HG03196 (cell line): ENCODE data around the gene KATNB1.
A peak's percentile ranks its signal among the peaks of the same experiment; 100 is the strongest.
"Not testable (repeated sequence)": the region's sequence is repeated elsewhere in the genome, so short reads cannot be mapped to it uniquely, and the experiment has no call there.

Source experiments
- ATAC-seq: cut with Tn5 transposase; IDR thresholded peaks from one replicate; pipeline ENCODE4 v1.9.1; 2021; ENCODE audit not compliant: unreplicated experiment

The KATNB1 gene

DNA sequence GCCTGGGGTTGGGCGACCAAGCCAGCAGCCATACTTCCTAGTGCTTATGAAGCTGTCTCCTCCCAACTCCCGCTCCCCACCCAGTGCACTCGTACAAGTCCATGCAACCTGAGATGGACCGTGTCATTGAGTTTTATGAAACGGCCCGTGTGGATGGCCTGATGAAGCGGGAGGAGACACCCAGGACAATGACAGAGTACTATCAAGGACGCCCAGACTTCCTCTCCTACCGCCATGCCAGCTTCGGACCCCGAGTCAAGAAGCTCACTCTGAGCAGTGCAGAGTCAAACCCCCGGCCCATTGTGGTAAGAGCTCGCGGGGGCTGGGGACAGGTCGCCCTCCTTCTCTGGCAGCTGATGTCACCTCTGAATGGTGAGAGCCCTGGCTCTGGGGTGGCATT is 11.0 kb upstream of the KATNB1 start:
- no peak for ATAC-seq

- ATAC-seq: no peak
Observed at GRCh38 chr16:57725151-57725550, 10.4 kb upstream of the KATNB1 start.

DNA sequence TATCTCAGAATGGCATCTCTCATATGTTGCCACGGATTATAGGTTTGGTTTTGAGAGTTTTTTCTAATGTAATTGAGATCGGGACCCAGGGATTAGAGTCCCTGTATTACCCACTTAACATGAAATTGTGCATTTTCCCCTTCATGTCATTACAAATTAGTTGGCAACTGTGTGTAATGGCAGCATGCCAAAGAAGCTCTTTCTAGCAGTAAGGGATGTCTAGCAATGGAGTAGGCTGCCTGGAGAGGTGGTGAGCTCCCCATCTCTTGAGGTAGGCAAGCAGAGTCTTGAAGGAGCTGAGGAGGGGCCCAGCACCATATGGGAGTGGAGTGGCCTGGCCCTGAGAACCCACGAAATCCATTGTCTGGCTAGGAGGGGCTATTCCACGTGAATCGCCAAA is 10.0 kb upstream of the KATNB1 start:
- ATAC-seq: no peak

- ATAC-seq: no peak
Observed at GRCh38 chr16:57725976-57726375, 9.6 kb upstream of the KATNB1 start.

DNA sequence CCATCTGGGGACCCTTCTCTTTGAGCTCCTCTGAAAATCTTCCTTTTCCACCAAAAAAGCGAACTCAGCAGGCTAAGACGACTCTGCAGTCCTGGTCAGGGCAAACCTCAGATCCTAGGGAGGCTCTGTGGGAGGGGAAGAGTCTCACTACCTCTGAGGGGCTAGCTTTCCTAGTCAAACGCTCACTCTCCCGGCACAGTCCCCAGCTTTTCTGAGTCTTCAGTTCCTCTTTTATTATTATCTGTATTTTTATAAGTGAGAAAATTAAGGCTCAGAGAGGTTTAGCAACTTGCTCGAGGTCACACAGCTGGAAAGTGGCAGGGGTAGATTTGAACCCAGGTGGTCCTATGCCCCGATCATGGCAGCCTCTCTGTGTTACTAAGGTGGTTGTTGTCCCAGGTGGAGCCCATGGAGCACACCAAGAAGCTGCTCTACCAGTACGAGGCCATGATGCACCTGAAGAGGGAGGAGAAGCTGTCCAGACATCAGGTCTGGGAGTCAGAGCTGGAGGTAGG is 9.1 kb upstream of the KATNB1 start:
- ATAC-seq: no peak

DNA sequence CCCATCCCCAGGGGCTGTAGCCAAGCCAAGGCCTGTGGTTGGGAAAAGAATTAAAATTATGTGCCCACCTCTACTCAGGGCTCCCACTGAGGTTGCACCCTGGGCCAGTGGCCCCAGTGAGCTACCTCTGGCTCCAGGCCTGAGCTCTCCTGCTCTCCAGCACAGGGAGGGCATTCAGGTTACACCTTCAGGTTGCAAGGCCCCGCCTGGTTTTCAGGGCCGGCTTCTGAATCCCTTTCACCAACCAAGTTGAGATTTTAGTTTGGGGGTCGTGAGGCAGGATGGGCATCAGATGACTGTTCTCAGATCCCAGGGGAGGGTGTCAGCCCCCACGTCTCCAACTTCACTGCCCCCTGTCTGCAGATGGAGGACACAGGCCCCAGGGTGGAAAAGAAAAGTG is 8.0 kb upstream of the KATNB1 start:
- ATAC-seq: no peak

DNA sequence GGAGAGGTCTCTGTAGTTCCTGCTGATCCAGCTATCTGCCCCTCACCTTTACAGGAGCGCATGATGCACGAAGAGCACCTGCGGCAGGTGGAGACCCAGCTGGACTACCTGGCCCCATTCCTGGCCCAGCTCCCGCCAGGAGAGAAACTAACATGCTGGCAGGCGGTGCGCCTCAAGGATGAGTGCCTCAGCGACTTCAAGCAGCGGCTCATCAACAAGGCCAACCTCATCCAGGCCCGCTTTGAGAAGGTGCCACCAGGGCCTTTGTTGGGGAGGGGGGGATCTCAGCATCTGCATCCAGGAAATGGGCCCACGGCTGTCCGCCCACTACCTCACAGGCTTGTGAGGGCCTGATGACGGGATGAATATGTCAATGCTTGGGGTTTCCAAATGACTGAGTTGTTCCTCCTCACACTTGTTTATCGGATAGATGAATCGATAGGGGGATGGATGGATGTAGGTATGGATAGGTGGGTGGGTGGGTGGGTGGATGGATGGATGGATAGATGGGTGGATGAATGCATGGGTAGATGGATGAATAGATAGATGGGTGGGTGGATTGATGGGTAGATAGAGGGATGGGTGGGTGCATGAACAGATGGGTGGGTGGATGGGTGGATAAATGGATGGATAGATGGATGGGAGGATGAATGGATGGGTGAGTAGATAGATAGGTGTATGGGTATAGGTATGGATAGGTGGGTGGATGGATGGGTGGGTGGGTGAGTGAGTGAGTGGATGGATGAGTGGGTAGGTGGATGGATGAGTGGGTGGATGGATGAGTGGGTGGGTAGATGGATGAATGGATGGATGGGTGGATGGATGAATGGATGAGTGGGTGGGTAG is 7.0 kb upstream of the KATNB1 start:
- no peak for ATAC-seq

DNA sequence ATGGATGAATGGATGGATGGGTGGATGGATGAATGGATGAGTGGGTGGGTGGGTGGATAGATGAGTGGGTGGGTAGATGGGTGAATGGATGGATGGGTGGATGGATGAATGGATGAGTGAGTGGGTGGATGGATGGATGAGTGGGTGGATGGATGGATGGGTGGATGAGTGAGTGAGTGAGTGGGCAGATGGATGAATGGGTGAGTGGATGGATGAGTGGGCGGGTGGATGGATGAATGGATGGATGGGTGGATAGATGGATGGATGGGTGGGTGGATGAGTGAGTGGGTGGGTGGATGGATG is 6.4 kb upstream of the KATNB1 start:
- no peak for ATAC-seq

GRCh38 chr16:57729852-57730251 is 5.7 kb upstream of the KATNB1 start:
- ATAC-seq: not testable (repeated sequence)

GRCh38 chr16:57730771-57731730 is 4.5 kb upstream of the KATNB1 start:
- ATAC-seq: no peak

GRCh38 chr16:57732037-57732436 is 3.5 kb upstream of the KATNB1 start:
- no peak for ATAC-seq

GRCh38 chr16:57732714-57733113 is 2.9 kb upstream of the KATNB1 start:
- ATAC-seq: no peak

DNA sequence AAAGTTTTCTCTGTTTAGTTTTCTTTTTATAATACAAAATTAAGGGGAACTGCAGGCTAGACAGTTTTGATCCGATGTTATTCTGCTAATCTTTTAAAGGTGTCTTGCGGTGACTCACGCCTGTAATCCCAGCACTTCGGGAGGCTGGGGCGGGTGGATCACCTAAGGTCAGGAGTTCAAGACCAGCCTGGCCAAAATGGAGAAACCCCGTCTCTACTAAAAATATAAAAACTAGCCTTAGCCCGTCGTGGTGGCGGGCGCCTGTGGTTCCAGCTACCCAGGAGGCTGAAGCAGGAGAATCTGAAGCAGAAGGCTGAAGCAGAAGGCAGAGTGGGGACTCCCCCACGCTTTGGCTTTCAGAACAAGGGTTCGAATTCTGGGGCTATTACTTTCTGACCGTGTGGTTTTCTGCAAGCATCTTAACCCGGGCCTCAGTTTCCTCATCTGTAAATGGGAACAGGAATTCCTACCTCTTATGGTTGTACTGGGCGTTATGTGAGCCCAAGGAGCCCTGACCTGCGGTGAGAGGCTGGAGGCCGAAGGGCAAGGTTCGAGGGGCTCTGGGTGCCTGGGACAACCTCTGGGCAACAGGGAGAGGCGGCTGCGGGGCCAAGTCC is 1.2 kb upstream of the KATNB1 start:
- ATAC-seq: no peak

DNA sequence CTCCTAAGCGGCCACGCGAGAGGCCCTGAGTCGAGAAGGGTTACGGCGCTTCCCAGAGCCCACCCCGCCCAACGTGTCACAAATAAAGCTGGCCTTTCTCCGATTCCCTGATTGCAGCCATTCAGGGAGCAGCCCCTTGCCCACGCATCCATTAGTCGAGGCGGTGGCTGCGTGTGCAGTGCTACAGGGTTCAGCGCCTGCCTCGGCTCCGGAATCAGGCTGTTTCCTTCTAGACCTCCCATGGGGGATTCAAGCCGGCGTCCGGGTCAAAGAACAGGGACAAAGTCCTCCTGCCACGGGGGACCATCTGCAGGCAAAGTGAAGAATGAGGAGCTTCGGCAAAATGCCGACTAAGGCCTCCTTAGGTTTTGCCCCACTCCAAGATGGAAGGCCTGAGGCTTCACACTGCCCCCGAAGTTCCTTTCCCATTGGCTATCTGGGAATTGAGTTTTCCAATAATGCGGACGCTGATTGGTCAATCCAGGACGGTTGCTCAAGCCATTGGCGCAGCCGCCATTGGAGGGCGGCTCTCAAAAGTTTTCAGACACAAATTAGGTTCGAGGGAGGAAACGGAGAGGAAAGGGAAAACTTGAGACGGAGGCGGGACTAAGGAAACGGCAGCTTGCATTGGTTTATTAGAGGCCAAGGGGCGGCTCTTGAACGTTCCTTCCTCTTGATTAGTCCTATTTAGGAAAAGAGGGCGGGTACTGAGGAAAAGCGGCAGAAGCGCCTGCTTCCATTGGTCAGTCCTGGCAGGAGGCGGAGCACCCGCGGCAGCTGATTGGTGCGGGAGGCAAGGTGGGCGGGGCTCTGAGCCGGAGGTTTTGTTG is 430 bp upstream of the KATNB1 start:
- peak; percentile 85 for ATAC-seq

- no peak for ATAC-seq
Observed at GRCh38 chr16:57736419-57737351, 1.1 kb downstream of the KATNB1 start.

DNA sequence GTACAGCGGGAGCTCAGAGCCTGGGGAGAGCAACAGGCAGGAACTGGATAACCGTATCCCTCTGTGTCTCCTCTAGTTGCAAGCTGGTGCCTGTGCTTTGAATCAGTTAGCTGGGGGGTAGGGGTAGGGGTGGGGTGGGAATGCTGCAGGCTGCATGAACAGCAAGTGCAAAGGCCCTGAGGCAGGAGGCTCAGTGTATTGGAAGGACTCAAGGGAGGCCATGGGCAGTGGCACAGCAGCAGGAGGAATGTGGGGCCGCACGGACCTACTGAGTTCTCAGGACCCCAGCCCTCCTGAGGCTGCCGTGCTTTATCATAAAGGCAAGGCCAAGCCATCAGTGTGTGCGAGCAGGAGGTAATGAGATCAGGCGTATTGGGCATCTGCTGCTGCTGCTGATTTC is 3.3 kb downstream of the KATNB1 start:
- ATAC-seq: no peak

DNA sequence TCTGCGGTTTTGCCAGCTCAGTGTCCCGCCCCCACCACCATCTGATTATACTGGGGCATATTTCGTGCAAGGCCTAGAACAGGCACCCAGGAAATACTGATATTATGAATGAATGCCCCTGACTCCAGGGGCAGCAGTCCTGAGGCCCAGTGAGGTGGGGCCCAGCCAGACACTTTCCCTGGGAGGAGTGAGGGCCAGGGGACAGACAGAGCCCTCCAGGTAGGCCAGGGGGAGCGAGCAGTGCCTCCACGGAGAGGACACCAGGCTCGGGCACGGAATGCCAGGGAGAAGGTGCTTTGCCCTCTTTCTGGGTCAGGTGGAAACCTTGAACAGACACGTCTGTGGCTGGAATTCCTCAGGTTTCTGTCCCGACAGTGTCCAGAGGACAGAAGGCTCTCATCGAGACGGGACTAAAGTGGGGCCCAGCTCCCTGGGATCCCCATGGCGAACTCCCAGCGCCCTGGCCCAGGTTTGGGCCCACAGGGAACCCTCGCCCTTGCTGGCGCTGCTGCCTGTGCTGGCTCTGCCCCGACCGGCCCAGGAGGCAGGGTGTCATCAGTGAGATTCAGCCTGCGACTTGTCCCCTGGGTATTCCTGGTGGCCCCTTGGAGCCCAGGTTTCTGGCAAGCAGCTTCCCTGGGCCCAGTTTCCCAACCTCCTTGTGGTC is 4.3 kb downstream of the KATNB1 start:
- no peak for ATAC-seq

GRCh38 chr16:57740423-57741071 is 5.0 kb downstream of the KATNB1 start:
- no peak for ATAC-seq
